GM10847 (cell line): Measurements from ENCODE around the gene NENF.

Experiments used
- POLR2A ChIP-seq: IDR thresholded peaks from 2 replicates; pipeline ENCODE4 v1.6.1; 2011; ENCODE audit not compliant: insufficient read length; ENCODE audit errors: extremely low read depth

Gene NENF

DNA sequence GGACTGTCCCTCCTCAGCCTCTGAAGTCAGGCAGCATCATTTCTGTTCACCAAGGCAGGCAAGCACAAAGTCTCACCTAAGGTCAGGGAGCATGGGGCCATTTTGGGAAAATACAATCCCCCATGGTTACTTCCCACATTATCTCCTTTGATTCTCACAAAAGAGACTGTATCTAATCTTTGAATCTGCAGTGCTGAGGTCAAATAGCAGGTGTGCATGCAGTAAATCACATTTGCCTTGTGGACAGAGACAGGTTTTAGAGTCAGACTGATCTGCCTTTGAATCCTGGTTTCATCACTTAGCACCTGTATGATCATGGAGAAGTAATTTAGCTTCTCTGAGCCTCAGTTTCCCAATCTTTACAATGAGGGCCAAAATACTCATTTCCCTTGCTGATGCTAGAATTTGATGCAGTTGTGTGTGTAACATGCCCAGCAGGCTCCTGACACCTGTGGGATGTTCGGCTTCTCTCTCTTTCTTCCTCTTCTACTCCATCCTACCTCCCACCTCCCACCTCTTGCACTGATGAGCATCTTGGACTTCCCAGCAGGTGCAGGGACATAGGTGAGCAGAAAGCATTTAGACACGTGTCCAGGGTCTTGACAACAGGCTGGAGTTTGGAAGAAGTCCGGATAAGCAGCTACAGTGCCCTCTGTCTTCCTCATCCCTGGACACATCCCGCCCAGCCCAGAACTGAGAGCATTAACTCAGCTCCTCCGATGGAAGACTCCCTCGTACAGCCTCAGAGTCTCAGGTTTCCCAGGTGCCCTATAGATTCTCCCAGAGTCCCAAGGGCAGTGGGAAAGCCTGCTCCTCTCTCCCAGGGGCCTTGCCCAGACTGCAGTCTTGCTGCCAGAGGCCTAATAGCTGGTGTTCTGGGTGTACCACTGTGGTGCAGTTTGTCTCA, 18.9 kb downstream of the NENF start:
- no peak for TF ChIP-seq POLR2A

DNA sequence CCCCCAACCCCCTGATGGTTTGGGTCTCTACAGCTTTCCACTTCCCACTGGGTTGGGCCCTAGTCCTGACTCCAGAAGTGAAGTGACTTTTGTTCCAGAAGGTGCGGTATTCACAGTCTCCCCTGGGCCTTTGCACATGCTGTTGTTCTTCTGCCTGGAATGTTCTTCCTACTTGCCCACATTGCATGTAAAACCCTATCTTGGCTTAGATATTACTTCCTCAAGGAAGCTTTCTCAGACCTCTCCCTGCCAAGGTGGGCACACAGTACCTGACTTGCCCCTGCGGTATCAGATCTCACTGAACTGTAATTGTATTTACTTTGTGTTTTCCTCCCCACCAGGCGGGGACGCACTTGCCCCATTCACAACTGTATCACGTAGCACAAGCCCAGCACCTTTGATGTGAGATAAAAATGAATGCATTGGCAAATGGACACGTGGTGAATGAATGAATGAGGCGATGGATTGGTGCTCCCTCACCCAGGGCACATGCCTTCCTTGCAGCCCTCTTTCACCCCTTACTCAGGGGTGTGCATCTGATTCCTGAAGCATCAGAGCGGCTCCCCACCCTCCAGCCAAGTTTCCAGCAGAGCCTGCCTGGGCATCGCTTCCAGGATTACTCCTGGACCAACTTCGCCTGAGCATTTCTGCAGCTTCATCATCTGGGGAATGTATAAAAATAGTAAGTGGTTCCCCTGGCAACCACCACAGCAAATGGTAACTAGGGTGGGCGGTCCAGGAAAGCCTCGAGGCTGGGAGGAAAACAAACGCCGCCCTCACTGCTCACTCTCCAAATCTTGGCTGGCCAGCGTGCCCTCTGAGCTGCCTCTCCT, 19.8 kb downstream of the NENF start:
- no peak for TF ChIP-seq POLR2A

DNA sequence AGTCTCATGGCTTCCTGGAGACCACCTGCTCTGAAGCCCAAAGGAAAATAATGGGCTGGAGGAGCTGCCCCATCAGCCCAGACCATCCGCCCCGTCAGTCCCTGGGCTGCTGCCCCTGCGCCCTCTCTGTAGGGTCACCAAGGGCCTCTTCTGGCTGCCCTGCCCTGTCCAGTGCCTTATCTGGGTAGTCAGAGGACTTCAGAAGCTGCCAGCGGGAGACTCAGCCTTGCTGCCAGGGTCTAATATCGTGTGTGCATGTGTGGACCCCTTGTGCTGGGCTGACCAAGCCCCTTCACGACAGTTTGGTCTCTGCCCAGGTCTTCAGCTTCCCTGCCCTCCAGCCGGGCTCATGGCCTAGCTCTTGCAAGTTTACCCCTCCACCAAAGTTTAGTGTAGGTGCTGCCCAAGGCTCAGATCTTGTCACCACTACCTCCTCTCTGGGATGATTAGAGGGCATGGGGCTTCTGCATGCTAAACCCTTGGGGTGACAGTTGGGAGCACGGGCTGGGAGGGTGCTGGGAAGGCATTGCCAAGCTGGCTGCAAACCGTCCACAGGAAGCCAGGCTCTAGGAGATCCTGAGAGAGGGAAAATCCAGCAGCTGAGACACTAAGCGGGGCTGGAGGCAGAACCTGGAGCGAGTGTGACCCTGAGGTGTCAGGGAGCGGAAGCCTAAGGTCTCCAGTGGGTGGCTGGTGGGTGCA, 20.6 kb downstream of the NENF start:
- no peak for TF ChIP-seq POLR2A

DNA sequence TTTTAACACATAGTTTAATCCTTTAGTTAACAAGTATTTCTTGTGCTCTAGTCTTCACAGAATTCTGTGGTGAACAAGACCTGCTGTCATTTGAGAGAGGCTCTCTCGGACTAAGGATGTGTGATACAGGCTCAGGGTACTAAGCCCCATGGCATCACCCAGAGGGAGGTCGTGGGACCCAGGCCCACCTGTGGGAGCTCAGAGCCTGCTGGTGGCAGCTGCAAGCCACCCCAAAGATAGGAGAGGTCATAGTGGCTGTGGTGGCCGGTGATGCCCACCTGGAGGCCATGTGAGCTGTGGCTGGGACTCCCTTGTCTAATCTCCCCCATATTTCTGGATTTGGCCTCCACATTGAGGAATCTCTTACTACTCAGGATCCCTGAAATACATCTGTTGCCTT, 22.0 kb downstream of the NENF start:
- TF ChIP-seq POLR2A, result no peak

DNA sequence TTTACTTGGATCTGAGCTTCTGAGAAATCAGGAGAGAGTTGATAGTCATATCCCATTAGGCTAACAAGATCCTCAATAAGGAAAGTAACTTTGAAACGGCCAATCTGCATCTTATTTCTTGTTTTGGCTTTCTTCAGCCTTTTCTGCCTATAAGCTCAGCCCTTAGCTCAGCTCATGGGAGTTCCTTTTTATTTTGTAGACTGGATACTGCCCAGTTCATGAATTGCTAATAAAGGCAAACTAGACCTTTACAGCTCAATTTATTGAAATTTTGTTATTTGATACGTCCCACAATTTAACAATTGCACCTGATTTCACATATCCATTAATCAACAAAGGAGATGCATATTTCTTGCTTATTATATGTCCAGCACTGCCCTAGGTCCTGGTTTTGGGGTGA, 22.7 kb downstream of the NENF start:
- TF ChIP-seq POLR2A, result no peak

DNA sequence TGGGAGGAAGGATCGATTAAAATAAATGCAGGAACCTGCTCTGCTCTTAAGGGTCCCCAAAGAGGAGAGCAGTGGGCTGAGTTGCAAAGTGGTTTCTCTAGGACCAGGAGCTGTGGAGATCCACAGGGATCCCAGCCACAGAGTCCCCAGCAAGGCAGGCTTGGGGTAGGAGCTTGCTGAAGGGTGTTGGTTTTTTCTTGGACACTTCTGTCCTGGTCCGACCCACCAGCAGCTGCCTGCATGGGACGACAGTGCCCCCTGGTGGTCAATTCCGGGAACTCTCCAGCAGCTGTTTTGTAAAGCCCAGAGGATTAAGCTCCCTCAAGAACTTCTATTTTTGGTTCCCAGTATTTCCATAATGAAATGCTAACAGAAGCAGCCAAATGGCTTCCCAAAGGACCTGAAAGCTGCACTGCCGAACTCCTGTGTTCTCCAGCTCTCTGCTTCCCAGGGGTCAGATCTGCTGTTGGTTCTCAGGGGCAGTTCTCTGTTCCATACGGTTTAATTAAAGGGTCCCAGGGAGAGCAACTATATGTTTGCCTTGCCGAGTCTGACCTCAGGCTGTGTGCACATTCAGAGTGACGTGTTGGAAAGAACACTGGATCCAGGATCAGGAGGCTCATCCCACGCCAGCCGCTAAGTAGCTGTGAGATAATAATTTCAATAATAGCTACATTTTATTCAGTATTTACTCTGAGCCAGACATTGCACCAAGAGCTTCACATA, 23.2 kb downstream of the NENF start:
- TF ChIP-seq POLR2A, result no peak

DNA sequence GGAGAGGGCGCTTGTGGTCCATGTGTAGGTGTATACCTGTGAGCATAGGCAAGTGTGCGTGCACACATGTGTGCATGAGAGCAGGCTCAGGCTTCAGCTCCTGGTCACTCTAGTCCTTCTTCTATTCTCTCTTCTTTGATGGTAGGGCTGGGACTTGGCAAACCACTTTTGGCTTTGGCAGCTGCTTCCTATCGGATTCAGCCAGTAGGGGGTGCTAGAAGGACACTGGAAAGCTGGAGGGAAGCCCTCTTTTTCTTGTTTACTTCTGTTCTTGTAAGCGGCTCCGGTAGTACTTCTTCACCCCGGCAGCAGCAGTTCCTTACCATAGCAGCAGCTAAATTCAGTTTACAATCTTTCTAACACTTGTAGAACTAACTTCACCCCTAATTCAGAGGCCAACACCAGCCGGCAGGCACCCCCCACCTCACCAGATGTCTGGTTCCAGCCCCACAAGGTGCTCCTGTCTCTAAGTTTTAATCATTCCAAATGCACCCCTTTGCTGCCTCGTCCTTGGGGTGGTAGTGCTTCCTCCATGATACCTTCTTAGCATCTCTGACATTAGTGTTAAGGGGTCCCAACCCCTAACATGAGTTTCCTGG, 25.1 kb downstream of the NENF start:
- TF ChIP-seq POLR2A, result no peak

DNA sequence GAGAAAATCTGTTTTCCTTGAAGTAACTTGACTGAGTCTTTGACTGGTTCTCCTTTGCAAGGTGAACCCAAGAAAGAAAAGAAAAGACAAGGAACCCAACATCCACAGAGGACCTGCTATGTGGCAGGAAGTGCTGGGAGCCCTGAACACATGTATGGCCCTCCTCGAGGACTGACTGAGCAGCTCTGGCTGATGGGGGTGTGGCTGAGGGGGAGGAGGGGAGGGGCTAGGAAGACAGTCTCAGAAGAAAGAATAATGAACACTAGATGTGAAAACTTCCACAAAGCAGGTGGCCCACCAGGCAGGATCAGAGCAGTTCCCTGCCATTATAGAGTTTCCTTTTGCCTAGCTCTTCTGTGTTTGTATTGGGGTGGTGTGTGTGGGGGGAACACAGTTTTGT, 26.1 kb downstream of the NENF start:
- TF ChIP-seq POLR2A, result no peak

DNA sequence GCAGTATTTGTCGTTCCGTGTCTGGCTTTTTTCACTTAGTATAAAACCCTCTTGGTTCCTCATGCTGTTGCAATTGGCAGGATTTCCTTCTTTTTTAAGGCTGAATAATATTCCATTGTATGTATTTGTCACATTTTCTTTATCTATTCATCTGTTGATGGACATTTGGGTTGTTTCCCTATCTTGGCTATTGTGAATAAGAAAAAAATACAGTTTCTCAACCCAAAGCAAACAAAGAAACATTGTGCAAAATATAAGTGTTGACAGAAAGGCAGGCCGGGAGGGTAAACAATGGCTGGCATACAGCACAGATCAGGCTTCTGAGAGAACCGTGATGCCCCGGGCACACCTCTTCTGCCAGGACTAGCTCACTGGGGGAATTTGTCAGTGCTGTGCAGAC, 26.9 kb downstream of the NENF start:
- TF ChIP-seq POLR2A, result no peak

DNA sequence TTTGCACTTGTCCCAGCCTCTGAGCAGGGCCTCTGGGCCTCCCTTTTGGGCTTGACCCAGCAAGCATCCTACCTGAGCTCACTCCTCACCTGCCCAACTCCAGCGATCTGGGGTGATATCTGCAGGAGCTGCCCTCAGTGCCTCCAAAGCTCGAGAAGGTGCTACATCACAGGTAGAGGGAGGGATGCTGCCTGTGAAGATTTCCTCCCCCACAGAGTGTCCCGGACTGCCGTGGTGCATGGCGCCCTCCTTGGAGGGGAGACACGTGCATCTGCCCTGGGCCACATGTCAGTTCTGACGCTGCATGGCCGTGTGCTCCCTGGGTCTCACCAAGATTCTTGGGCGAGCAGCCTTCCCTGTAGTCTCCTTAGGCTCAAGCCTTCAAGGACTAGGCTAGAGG, 27.7 kb downstream of the NENF start:
- TF ChIP-seq POLR2A, result no peak

DNA sequence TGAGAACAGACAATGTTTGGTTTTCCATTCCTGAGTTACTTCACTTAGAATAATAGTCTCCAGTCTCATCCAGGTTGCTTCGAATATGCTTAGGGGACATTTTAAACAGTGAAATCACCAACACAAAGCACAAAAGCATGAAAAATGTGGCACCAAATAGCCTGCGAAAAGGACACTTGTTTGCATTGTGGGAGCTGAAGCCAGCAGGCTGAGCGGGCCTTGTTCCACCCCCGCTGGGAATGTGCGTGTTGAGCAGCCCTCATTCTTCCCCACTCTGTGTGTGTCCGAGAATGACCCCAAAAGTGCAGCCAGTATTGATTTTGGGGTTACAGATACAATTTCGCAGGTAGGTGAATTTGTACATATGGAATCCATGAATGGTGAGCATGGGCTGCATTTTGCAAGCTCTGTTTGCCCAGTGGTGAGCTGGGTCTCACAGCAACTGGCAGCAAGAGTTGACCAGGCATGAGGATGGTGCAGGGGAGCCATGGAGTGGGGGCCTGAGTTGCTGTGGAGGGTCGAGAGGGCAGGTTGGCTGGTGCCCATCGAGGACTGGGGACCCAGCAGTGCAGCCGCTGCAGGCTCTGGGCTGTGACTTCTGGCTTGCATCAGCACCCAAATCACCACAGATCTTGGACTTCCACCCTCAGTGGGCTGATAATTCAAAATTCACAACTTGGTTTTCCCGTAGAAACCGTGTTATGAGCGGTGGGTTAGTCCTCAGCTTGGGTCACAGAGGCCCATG, 29.4 kb downstream of the NENF start:
- TF ChIP-seq POLR2A, result no peak

DNA sequence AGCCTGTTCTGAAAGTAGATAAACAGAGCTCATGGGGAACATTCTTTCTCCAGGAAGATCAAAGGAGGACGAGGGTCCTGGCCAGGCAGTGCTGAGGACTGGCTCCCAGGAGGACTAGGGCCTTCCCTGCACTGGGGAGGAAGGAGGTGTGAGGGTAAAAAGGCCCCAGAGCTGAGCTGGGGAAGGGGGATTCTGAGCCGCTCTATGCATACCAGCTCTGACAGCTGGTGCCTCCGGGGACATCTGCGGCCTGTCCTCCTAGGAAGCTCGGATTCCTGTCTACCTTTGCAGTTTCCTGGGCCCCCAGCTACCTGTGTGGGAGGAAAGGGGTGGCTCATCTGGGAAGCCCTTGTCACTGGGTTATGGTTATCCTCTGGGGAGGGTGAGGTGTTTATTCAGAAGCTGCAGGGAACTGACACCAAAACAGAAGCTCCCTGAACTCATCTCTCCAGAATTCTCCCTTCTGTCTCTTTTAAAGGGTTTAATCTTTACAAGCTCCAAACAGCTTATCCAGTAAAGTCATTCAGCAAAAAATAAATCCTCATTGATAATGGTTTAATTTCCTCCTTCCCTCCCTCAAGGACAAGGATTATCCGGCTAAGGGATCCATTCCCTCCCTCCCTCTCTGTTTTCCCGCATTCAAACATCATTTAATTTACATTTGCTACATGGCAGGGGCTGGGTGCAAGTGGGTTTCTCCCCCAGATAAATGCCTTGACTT, 31.0 kb downstream of the NENF start:
- no peak for TF ChIP-seq POLR2A

DNA sequence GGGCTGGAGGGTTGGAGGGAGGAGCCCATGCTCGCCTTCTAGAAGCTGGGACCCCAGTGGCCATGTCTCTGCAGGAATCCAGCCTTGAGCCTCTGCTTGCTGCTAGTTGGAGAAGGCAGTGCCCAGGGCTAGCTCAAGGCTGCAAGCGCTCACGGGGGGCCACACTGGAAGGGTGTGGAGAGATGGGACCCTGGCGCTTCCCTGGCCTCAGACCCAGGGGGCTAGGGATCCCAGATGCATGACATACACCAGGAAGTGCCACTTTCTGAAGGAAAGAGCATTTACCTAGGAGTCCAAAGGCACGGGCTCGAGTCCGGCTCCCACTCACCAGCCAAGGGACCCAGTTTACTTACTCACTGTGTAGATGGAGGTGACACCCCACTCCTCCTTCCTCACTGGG, 32.6 kb downstream of the NENF start:
- TF ChIP-seq POLR2A, result no peak
